MM.1S (cell line): ENCODE data around the gene TTC34.

Experiments
- DNase-seq: peaks from one replicate; pipeline ENCODE4 v3.0.0-alpha.2; 2015
- H2AFZ ChIP-seq: fragments of 300-600 bp; sonication (generic); 2 replicates; pipeline ENCODE4 v1.6.0; 2016; ENCODE audit warnings: antibody characterized with exemption, low read length
- H3F3A ChIP-seq: fragments of 300-600 bp; sonication (generic); 2 replicates; pipeline ENCODE4 v1.6.1; 2016; ENCODE audit warnings: mild to moderate bottlenecking, antibody characterized with exemption, low read length, moderate library complexity, mixed read lengths; ENCODE audit not compliant: insufficient read depth
- H3K27ac ChIP-seq: fragments of 300-600 bp; sonication (generic); 2 replicates; pipeline ENCODE4 v1.5.1; 2016; ENCODE audit warnings: mild to moderate bottlenecking, low read length
- H3K27me3 ChIP-seq: fragments of 300-600 bp; sonication (generic); replicated peaks from 2 replicates; pipeline ENCODE4 v1.6.0; 2016; ENCODE audit warnings: low read length; ENCODE audit not compliant: insufficient read depth
- H3K36me3 ChIP-seq: fragments of 300-600 bp; sonication (generic); replicated peaks from 2 replicates; pipeline ENCODE4 v1.6.1; 2016; ENCODE audit warnings: mild to moderate bottlenecking, low read length, mixed read lengths; ENCODE audit not compliant: insufficient read depth
- H3K4me1 ChIP-seq: fragments of 300-600 bp; sonication (generic); 2 replicates; pipeline ENCODE4 v1.6.1; 2016; ENCODE audit warnings: low read length, mixed read lengths
- H3K4me2 ChIP-seq: fragments of 300-600 bp; sonication (generic); 2 replicates; pipeline ENCODE4 v1.6.0; 2016; ENCODE audit warnings: low read depth, low read length
- H3K4me3 ChIP-seq: fragments of 300-600 bp; sonication (generic); 2 replicates; pipeline ENCODE4 v1.5.1; 2016; ENCODE audit warnings: low read length, mixed read lengths
- H3K79me2 ChIP-seq: fragments of 300-600 bp; sonication (generic); 2 replicates; pipeline ENCODE4 v1.6.1; 2016; ENCODE audit warnings: mixed run types, low read length, mixed read lengths
- H3K9ac ChIP-seq: fragments of 300-600 bp; sonication (generic); 2 replicates; pipeline ENCODE4 v1.6.1; 2016; ENCODE audit warnings: low read length, mixed read lengths
- H3K9me2 ChIP-seq: fragments of 300-600 bp; sonication (generic); replicated peaks from 2 replicates; pipeline ENCODE4 v1.6.1; 2016; ENCODE audit warnings: mild to moderate bottlenecking, low read length, mixed read lengths; ENCODE audit not compliant: insufficient read depth
- H3K9me3 ChIP-seq: fragments of 300-600 bp; sonication (generic); replicated peaks from 2 replicates; pipeline ENCODE4 v1.6.1; 2016; ENCODE audit warnings: mild to moderate bottlenecking, low read length, mixed read lengths; ENCODE audit not compliant: insufficient read depth
- H4K20me1 ChIP-seq: fragments of 300-600 bp; sonication (generic); 2 replicates; pipeline ENCODE4 v1.6.1; 2016; ENCODE audit warnings: mild to moderate bottlenecking, low read length, moderate library complexity, mixed read lengths; ENCODE audit not compliant: insufficient read depth
- CTCF ChIP-seq: fragments of 300-600 bp; sonication (generic); IDR thresholded peaks from 2 replicates; pipeline ENCODE4 v1.5.1; 2016; ENCODE audit warnings: antibody characterized with exemption, low read length, mixed read lengths
- EZH2 ChIP-seq: fragments of 300-600 bp; sonication (generic); optimal IDR thresholded peaks from 2 replicates; pipeline ENCODE3; 2017; ENCODE audit warnings: low read depth, mild to moderate bottlenecking, antibody characterized with exemption, low read length, mixed read lengths
- EZH2phosphoT487 ChIP-seq: fragments of 300-600 bp; sonication (generic); IDR thresholded peaks from 2 replicates; pipeline ENCODE4 v1.6.1; 2018; ENCODE audit warnings: antibody characterized with exemption, low read length

TTC34 gene

GRCh38 chr1:2847086-2847985 is 45.8 kb upstream of the TTC34 start:
- TF ChIP-seq EZH2 (no peak), CTCF (no peak), EZH2phosphoT487 (no peak)
- Histone ChIP-seq H3K4me3 (no peak overlapping the region), H3K9ac (no peak overlapping the region), H3K79me2 (no peaks in the 10 kb centered on the region), H4K20me1 (no peaks in the 10 kb centered on the region), H3K36me3 (no peaks in the 10 kb centered on the region), H3K9me3 (no peaks in the 10 kb centered on the region), H3K27me3 (peaks cover 87% of the 10 kb centered on the region), H2AFZ (no peak overlapping the region), H3F3A (no peaks in the 10 kb centered on the region), H3K4me2 (no peak overlapping the region), H3K9me2 (no peaks in the 10 kb centered on the region), H3K4me1 (no peaks in the 10 kb centered on the region), H3K27ac (no peak overlapping the region)
- no peak for DNase-seq

- no peak for TF ChIP-seq CTCF
- TF ChIP-seq EZH2 = no peak
- no peak for TF ChIP-seq EZH2phosphoT487
- no peaks in the 10 kb centered on the region for H3K36me3 ChIP-seq
Measured at GRCh38 chr1:2845869-2846268, 44.4 kb upstream of the TTC34 start.

GRCh38 chr1:2840036-2840809 is 38.7 kb upstream of the TTC34 start:
- Histone ChIP-seq H3K27ac (no peak overlapping the region), H2AFZ (no peak overlapping the region), H3K27me3 (peaks cover 98% of the 10 kb centered on the region), H3K4me3 (no peak overlapping the region), H3K9me3 (no peaks in the 10 kb centered on the region), H3K9me2 (no peaks in the 10 kb centered on the region), H3K36me3 (no peaks in the 10 kb centered on the region), H3K4me1 (no peaks in the 10 kb centered on the region), H3F3A (no peaks in the 10 kb centered on the region), H3K9ac (no peak overlapping the region), H3K79me2 (no peaks in the 10 kb centered on the region), H3K4me2 (no peak overlapping the region), H4K20me1 (no peaks in the 10 kb centered on the region)
- TF ChIP-seq EZH2phosphoT487 = no peak
- TF ChIP-seq CTCF = no peak
- no peak for TF ChIP-seq EZH2
- no peak for DNase-seq

More at GRCh38 chr1:2845869-2846268, 44.4 kb upstream of the TTC34 start:
- peaks cover 99% of the 10 kb centered on the region for H3K27me3 ChIP-seq
- no peak overlapping the region for H3K27ac ChIP-seq
- DNase-seq = no peak
- no peak overlapping the region for H3K4me3 ChIP-seq
- H3K4me1 ChIP-seq = no peaks in the 10 kb centered on the region
- no peak overlapping the region for H3K9ac ChIP-seq
- no peaks in the 10 kb centered on the region for H4K20me1 ChIP-seq
- H2AFZ ChIP-seq = no peak overlapping the region
- H3F3A ChIP-seq = no peaks in the 10 kb centered on the region
- no peaks in the 10 kb centered on the region for H3K9me3 ChIP-seq
- no peaks in the 10 kb centered on the region for H3K79me2 ChIP-seq
- no peaks in the 10 kb centered on the region for H3K9me2 ChIP-seq
- no peak overlapping the region for H3K4me2 ChIP-seq
